Smooth muscle cell (in vitro differentiated cells): ENCODE data around the gene NFATC2. TPM values are rescaled to one million over a fixed set of nuclear protein-coding genes. Genes with fewer than 3 reads are reported as not detected.

Source experiments
- DNase-seq: peaks from one replicate; lab custom pipeline; 2025; ENCODE audit not compliant: unreplicated experiment; lab: John Stamatoyannopoulos, UW
- H2AFZ ChIP-seq: fragments of 200-600 bp; sonication (generic); 2 replicates; pipeline ENCODE4 v1.6.0; 2016; ENCODE audit warnings: antibody characterized with exemption, low read depth, mild to moderate bottlenecking
- H3F3A ChIP-seq: fragments of 200-600 bp; sonication (generic); 2 replicates; pipeline ENCODE4 v1.6.0; 2017; ENCODE audit warnings: antibody characterized with exemption, low read depth
- H3K27ac ChIP-seq: fragments of 200-600 bp; sonication (generic); 2 replicates; pipeline ENCODE4 v1.5.1; 2016; ENCODE audit warnings: low read depth, mild to moderate bottlenecking
- H3K27me3 ChIP-seq: fragments of 200-600 bp; sonication (generic); 2 replicates; pipeline ENCODE4 v1.6.1; 2016; ENCODE audit warnings: low read depth, mild to moderate bottlenecking
- H3K36me3 ChIP-seq: fragments of 200-600 bp; sonication (generic); 2 replicates; pipeline ENCODE4 v1.5.1; 2016; ENCODE audit warnings: low read depth
- H3K4me1 ChIP-seq: fragments of 200-600 bp; sonication (generic); 2 replicates; pipeline ENCODE4 v1.5.1; 2016; ENCODE audit warnings: low read depth
- H3K4me2 ChIP-seq: fragments of 200-600 bp; sonication (generic); 2 replicates; pipeline ENCODE4 v1.6.0; 2016; ENCODE audit warnings: mild to moderate bottlenecking
- H3K4me3 ChIP-seq: fragments of 200-600 bp; sonication (generic); 2 replicates; pipeline ENCODE4 v1.5.1; 2016; ENCODE audit warnings: mild to moderate bottlenecking
- H3K79me2 ChIP-seq: fragments of 200-600 bp; sonication (generic); 2 replicates; pipeline ENCODE4 v1.6.0; 2016; ENCODE audit warnings: low read depth, mild to moderate bottlenecking
- H3K9ac ChIP-seq: fragments of 200-600 bp; sonication (generic); 2 replicates; pipeline ENCODE4 v1.6.0; 2016; ENCODE audit warnings: low read depth
- H3K9me3 ChIP-seq: fragments of 200-600 bp; sonication (generic); replicated peaks from 2 replicates; pipeline ENCODE4 v1.5.1; 2016; ENCODE audit warnings: low read depth
- H4K20me1 ChIP-seq: fragments of 200-600 bp; sonication (generic); 2 replicates; pipeline ENCODE4 v1.6.0; 2016; ENCODE audit warnings: low read depth
- WGBS: methylation state at CpG from one replicate; pipeline ENCODE4 v1.1.7; 2016; ENCODE audit warnings: low lambda C conversion rate; 5-methylcytosine and 5-hydroxymethylcytosine counted together
- polyA plus RNA-seq: library from polyadenylated mRNA; unstranded; fragments of >200 nt; fragmentation: Nextera tagmentation; extraction: Ambion mirVana; gene quantifications from 2 replicates; pipeline ENCODE4 v1.2.1, GENCODE V29; 2016
- total RNA-seq: library from RNA; depleted of rRNA; stranded (reverse); fragments of >200 nt; gene quantifications from 2 replicates; pipeline ENCODE4 v1.2.3, GENCODE V29; 2014
- TF ChIP-seq, protein P1 (sequence below): fragments of 200-600 bp; sonication (generic); IDR thresholded peaks from 2 replicates; pipeline ENCODE4 v1.5.1; 2017; ENCODE audit warnings: borderline replicate concordance, mild to moderate bottlenecking, antibody characterized with exemption; ENCODE audit not compliant: insufficient read depth, poor library complexity, severe bottlenecking

The NFATC2 gene
- total and polyA plus RNA-seq, 2 experiments from 2014 or later = 5.8 to 8.4 TPM

DNA sequence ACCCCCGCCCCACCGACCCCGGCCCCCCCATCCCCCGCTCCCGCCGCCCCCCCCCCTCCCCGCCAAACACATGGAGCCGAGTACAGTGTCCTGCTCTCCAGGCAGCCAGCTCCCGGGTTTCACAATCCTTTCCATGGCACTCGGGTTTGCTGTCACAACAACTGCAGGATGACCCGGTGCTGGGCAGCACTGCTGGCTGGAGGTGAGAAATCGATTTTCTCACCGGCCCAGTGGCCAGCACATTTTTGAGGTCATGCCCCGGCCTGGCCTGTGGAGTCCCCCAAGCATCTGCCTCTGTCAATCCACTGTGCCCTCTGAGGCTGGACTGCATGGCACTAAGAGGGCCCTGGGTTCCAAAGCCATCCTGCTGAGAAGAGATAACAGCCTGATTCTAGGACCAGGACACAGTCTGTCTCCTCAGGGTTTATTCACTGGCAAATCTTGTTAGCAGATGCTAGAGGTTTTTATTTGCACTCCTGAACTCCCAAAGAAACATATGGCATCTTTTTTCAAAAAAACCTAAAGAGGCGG lies 129.5 kb downstream of the NFATC2 start:
- Histone ChIP-seq H3K27me3 (no peaks in the 10 kb centered on the region), H3K4me2 (peak overlapping the region; percentile 39), H3F3A (peaks cover 20% of the 10 kb centered on the region), H4K20me1 (no peaks in the 10 kb centered on the region), H3K9me3 (no peaks in the 10 kb centered on the region), H3K27ac (peak overlapping the region; percentile 86), H3K4me3 (no peak overlapping the region), H2AFZ (no peak overlapping the region), H3K79me2 (peaks cover 4% of the 10 kb centered on the region), H3K4me1 (no peaks in the 10 kb centered on the region), H3K9ac (no peak overlapping the region), H3K36me3 (no peaks in the 10 kb centered on the region)
- peak; percentile 38 for DNase-seq
- 40% methylated on average over 14 of the region's 15 CpGs for WGBS
- TF ChIP-seq, protein P1, sequence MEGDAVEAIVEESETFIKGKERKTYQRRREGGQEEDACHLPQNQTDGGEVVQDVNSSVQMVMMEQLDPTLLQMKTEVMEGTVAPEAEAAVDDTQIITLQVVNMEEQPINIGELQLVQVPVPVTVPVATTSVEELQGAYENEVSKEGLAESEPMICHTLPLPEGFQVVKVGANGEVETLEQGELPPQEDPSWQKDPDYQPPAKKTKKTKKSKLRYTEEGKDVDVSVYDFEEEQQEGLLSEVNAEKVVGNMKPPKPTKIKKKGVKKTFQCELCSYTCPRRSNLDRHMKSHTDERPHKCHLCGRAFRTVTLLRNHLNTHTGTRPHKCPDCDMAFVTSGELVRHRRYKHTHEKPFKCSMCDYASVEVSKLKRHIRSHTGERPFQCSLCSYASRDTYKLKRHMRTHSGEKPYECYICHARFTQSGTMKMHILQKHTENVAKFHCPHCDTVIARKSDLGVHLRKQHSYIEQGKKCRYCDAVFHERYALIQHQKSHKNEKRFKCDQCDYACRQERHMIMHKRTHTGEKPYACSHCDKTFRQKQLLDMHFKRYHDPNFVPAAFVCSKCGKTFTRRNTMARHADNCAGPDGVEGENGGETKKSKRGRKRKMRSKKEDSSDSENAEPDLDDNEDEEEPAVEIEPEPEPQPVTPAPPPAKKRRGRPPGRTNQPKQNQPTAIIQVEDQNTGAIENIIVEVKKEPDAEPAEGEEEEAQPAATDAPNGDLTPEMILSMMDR = no peak

- no peaks in the 10 kb centered on the region for H3K27me3 ChIP-seq
- H4K20me1 ChIP-seq = no peaks in the 10 kb centered on the region
- WGBS = 20% methylated on average over 12 of the region's 12 CpGs
- H3K36me3 ChIP-seq = no peaks in the 10 kb centered on the region
- H3K4me3 ChIP-seq = no peak overlapping the region
- no peaks in the 10 kb centered on the region for H3K4me1 ChIP-seq
- H3K4me2 ChIP-seq = peak overlapping the region; percentile 75
- peaks cover 4% of the 10 kb centered on the region for H3K79me2 ChIP-seq
- peak overlapping the region; percentile 86 for H3K27ac ChIP-seq
- H3K9ac ChIP-seq = peak overlapping the region; percentile 53
- H2AFZ ChIP-seq = no peak overlapping the region
- TF ChIP-seq, protein P1 = no peak
- peaks cover 25% of the 10 kb centered on the region for H3F3A ChIP-seq
- H3K9me3 ChIP-seq = no peaks in the 10 kb centered on the region
- DNase-seq = peak; percentile 38
These were observed 130.1 kb downstream of the NFATC2 start for GRCh38 chr20:51412333-51412871.

DNA sequence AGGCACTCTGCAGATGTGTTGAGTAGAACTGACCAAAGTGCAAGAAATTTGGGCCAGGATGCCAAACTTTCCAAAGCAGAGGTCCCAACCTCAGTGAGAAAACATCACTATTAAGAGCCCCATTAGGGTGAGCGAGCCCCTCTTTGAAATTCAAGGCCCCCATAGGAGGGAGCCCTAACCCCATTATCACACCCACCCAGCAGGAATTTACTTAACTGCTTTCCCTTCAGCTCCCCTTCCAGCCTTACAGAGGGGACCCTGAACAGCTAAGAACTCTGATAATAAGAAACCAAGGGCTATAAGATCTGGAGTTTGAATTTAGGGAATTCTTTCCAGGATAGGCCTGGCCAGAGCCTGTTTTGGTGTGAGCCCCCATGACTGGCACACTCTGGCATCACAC lies 130.6 kb downstream of the NFATC2 start:
- no peak overlapping the region for H2AFZ ChIP-seq
- peaks cover 25% of the 10 kb centered on the region for H3F3A ChIP-seq
- H3K27me3 ChIP-seq = no peaks in the 10 kb centered on the region
- TF ChIP-seq, protein P1 = no peak
- no peak overlapping the region for H3K4me3 ChIP-seq
- H3K27ac ChIP-seq = peak overlapping the region; percentile 86
- H3K36me3 ChIP-seq = no peaks in the 10 kb centered on the region
- H3K4me2 ChIP-seq = peak overlapping the region; percentile 75
- H3K9me3 ChIP-seq = no peaks in the 10 kb centered on the region
- 81% methylated on average over 1 of the region's 1 CpG for WGBS
- no peaks in the 10 kb centered on the region for H4K20me1 ChIP-seq
- peaks cover 4% of the 10 kb centered on the region for H3K79me2 ChIP-seq
- DNase-seq = no peak
- no peaks in the 10 kb centered on the region for H3K4me1 ChIP-seq
- peak overlapping the region; percentile 53 for H3K9ac ChIP-seq
